ENCODE data around the gene RABAC1. TPM values are rescaled to one million over a fixed set of nuclear protein-coding genes. Genes with fewer than 3 reads are reported as not detected.

The RABAC1 gene
- total RNA-seq, 1 experiment from 2014 or later = 94.0 TPM

GRCh38 chr19:42006569-42006968 is 47.4 kb upstream of the RABAC1 start:
- H3K4me1 ChIP-seq (ENCODE audit: insufficient read depth, low read length) = peaks cover 5% of the 10 kb centered on the region; the same call in 1 of the 2 replicates
- no peaks in the 10 kb centered on the region for H3K79me2 ChIP-seq (ENCODE audit: insufficient read depth, low read length)
- no peaks in the 10 kb centered on the region for H4K20me1 ChIP-seq (ENCODE audit: control insufficient read depth, insufficient read depth, insufficient read length)
- no peak for DNase-seq
- H3K23me2 ChIP-seq (ENCODE audit: insufficient read length, low read depth, low read length, poor library complexity, severe bottlenecking) = no peaks in the 10 kb centered on the region
- no peak overlapping the region for H3K27ac ChIP-seq (ENCODE audit: insufficient read length, low read depth, low read length)
- Mint-ChIP-seq H3K4me3 (no peak overlapping the region; a peak in 1 of 5 replicates), H3K27me3 (ENCODE audit: low read depth) (peaks cover 12% of the 10 kb centered on the region), H3K4me1 (peaks cover 8 to 11% of the 10 kb centered on the region in 2 experiments), H3K36me3 (ENCODE audit: insufficient read depth in 1 of 3, low read depth in 3 of 3) (peaks cover 24 to 46% (median 33%) of the 10 kb centered on the region in 3 experiments), H3K9me3 (no peaks in the 10 kb centered on the region; a peak in 1 of 5 replicates), H3K27ac (no peak overlapping the region)
- no peak overlapping the region for H2AFZ ChIP-seq (ENCODE audit: low read length)
- H2BK120ac ChIP-seq (ENCODE audit: low read depth, low read length, poor library complexity, severe bottlenecking) = no peak overlapping the region
- H2BK20ac ChIP-seq (ENCODE audit: low read depth, low read length, poor library complexity, severe bottlenecking) = no peak overlapping the region
- TF ChIP-seq, protein P1, sequence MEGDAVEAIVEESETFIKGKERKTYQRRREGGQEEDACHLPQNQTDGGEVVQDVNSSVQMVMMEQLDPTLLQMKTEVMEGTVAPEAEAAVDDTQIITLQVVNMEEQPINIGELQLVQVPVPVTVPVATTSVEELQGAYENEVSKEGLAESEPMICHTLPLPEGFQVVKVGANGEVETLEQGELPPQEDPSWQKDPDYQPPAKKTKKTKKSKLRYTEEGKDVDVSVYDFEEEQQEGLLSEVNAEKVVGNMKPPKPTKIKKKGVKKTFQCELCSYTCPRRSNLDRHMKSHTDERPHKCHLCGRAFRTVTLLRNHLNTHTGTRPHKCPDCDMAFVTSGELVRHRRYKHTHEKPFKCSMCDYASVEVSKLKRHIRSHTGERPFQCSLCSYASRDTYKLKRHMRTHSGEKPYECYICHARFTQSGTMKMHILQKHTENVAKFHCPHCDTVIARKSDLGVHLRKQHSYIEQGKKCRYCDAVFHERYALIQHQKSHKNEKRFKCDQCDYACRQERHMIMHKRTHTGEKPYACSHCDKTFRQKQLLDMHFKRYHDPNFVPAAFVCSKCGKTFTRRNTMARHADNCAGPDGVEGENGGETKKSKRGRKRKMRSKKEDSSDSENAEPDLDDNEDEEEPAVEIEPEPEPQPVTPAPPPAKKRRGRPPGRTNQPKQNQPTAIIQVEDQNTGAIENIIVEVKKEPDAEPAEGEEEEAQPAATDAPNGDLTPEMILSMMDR (conservative IDR thresholded peaks at IDR 0.05) = no peak
- H2AK5ac ChIP-seq (ENCODE audit: insufficient read length, low read length) = no peak overlapping the region
- H3K18ac ChIP-seq (ENCODE audit: insufficient read length, low read depth, low read length) = no peak overlapping the region
- no peak overlapping the region for H3K56ac ChIP-seq (ENCODE audit: insufficient read length, low read depth, low read length)
- no peak overlapping the region for H3T11ph ChIP-seq (ENCODE audit: low read length)
- H2BK15ac ChIP-seq (ENCODE audit: low read depth, low read length) = no peak overlapping the region
- H3K4ac ChIP-seq (ENCODE audit: low read depth, low read length) = no peak overlapping the region
- H4K91ac ChIP-seq (ENCODE audit: insufficient read length, low read depth, low read length) = no peak overlapping the region
- no peaks in the 10 kb centered on the region for H3K79me1 ChIP-seq (ENCODE audit: insufficient read depth, low read depth, low read length, poor library complexity, severe bottlenecking)
- H3K4me2 ChIP-seq (ENCODE audit: insufficient read depth, insufficient read length, low read length) = no peak overlapping the region
- H3K23ac ChIP-seq (ENCODE audit: insufficient read length, low read depth, low read length) = no peak overlapping the region
- no peak overlapping the region for H2BK12ac ChIP-seq (ENCODE audit: insufficient read length, low read depth, low read length)
- no peak overlapping the region for H4K5ac ChIP-seq (ENCODE audit: insufficient read length, low read depth, low read length)
- no peak overlapping the region for H4K8ac ChIP-seq (replicated peaks; ENCODE audit: insufficient read length, low read depth, low read length)
- no CpG with 5 or more reads among the region's 13 CpGs for WGBS (ENCODE audit: extremely low coverage, insufficient read length, low lambda C conversion rate)
- no peaks in the 10 kb centered on the region for H3K9me3 ChIP-seq (ENCODE audit: control insufficient read depth, low read depth, low read length)
- H2BK5ac ChIP-seq (ENCODE audit: insufficient read length, low read length) = no peak overlapping the region
- H3K14ac ChIP-seq (ENCODE audit: insufficient read depth, low read length) = no peak overlapping the region
- H3K9ac ChIP-seq (ENCODE audit: extremely low read depth, insufficient read length, low read length) = no peak overlapping the region
- no peaks in the 10 kb centered on the region for H3K27me3 ChIP-seq (ENCODE audit: insufficient read depth, low read length)
